ENCODE data around the gene TSPAN5. TPM values are rescaled to one million over a fixed set of nuclear protein-coding genes. Genes with fewer than 3 reads are reported as not detected.
A peak's percentile ranks its signal among the peaks of the same experiment; 100 is the strongest.

TSPAN5 gene
- polyA plus RNA-seq, 2 donors: 8.8 to 9.8 TPM

- Histone ChIP-seq H3K36me3 (ENCODE audit: control insufficient read depth in 2 of 2, insufficient read depth in 2 of 2, low read length in 1 of 2) (no peaks in the 10 kb centered on the region), H3K27ac (ENCODE audit: low read depth in 2 of 2, low read length in 1 of 2) (no peak overlapping the region), H3K4me1 (ENCODE audit: control insufficient read depth in 2 of 2, insufficient read depth in 2 of 2, low read length in 1 of 2) (peaks cover 0 to 4% of the 10 kb centered on the region in 2 donors), H3K4me3 (ENCODE audit: low read depth in 1 of 2, low read length in 2 of 2) (no peak overlapping the region), H3K9me3 (ENCODE audit: control insufficient read depth in 2 of 2, insufficient read depth in 1 of 2, low read depth in 1 of 2, low read length in 1 of 2) (no peaks in the 10 kb centered on the region), H3K27me3 (ENCODE audit: control insufficient read depth in 1 of 2, insufficient read depth in 2 of 2, low read length in 2 of 2) (no peaks in the 10 kb centered on the region)
- 89 to 92% methylated on average over 3 of the region's 3 CpGs for WGBS, 2 donors
Observed at GRCh38 chr4:98615991-98616390, 42.4 kb downstream of the TSPAN5 start.

GRCh38 chr4:98614662-98615061 lies 43.7 kb downstream of the TSPAN5 start:
- Histone ChIP-seq H3K27me3 (ENCODE audit: control insufficient read depth in 1 of 2, insufficient read depth in 2 of 2, low read length in 2 of 2) (no peaks in the 10 kb centered on the region), H3K36me3 (ENCODE audit: control insufficient read depth in 2 of 2, insufficient read depth in 2 of 2, low read length in 1 of 2) (no peaks in the 10 kb centered on the region), H3K9me3 (ENCODE audit: control insufficient read depth in 2 of 2, insufficient read depth in 1 of 2, low read depth in 1 of 2, low read length in 1 of 2) (no peaks in the 10 kb centered on the region), H3K27ac (ENCODE audit: low read depth in 2 of 2, low read length in 1 of 2) (no peak overlapping the region), H3K4me1 (ENCODE audit: control insufficient read depth in 2 of 2, insufficient read depth in 2 of 2, low read length in 1 of 2) (peaks cover 0 to 4% of the 10 kb centered on the region in 2 donors), H3K4me3 (ENCODE audit: low read depth in 1 of 2, low read length in 2 of 2) (no peak overlapping the region)
- 72 to 91% methylated on average over 4 of the region's 4 CpGs for WGBS, 2 donors

- no peaks in the 10 kb centered on the region for H3K9me3 ChIP-seq (ENCODE audit: control insufficient read depth in 2 of 2, insufficient read depth in 1 of 2, low read depth in 1 of 2, low read length in 1 of 2)
- 88 to 93% methylated on average over 3 of the region's 3 CpGs for WGBS, 2 donors
- no peaks in the 10 kb centered on the region for H3K36me3 ChIP-seq (ENCODE audit: control insufficient read depth in 2 of 2, insufficient read depth in 2 of 2, low read length in 1 of 2)
- no peak overlapping the region for H3K27ac ChIP-seq (ENCODE audit: low read depth in 2 of 2, low read length in 1 of 2)
- no peak overlapping the region for H3K4me3 ChIP-seq (ENCODE audit: low read depth in 1 of 2, low read length in 2 of 2)
- H3K27me3 ChIP-seq (ENCODE audit: control insufficient read depth in 1 of 2, insufficient read depth in 2 of 2, low read length in 2 of 2): no peaks in the 10 kb centered on the region
- peaks cover 0 to 4% of the 10 kb centered on the region in 2 donors for H3K4me1 ChIP-seq (ENCODE audit: control insufficient read depth in 2 of 2, insufficient read depth in 2 of 2, low read length in 1 of 2)
Observed at GRCh38 chr4:98614094-98614493, 44.3 kb downstream of the TSPAN5 start.

- Histone ChIP-seq H3K4me1 (ENCODE audit: control insufficient read depth in 2 of 2, insufficient read depth in 2 of 2, low read length in 1 of 2) (peaks cover 0 to 4% of the 10 kb centered on the region in 2 donors), H3K9me3 (ENCODE audit: control insufficient read depth in 2 of 2, insufficient read depth in 1 of 2, low read depth in 1 of 2, low read length in 1 of 2) (no peaks in the 10 kb centered on the region), H3K36me3 (ENCODE audit: control insufficient read depth in 2 of 2, insufficient read depth in 2 of 2, low read length in 1 of 2) (no peaks in the 10 kb centered on the region), H3K4me3 (ENCODE audit: low read depth in 1 of 2, low read length in 2 of 2) (no peak overlapping the region), H3K27me3 (ENCODE audit: control insufficient read depth in 1 of 2, insufficient read depth in 2 of 2, low read length in 2 of 2) (no peaks in the 10 kb centered on the region), H3K27ac (ENCODE audit: low read depth in 2 of 2, low read length in 1 of 2) (no peak overlapping the region)
- 79 to 85% methylated on average over 4 of the region's 4 CpGs for WGBS, 2 donors
Observed at GRCh38 chr4:98613453-98614075, 44.8 kb downstream of the TSPAN5 start.

- H3K27ac ChIP-seq (ENCODE audit: low read depth in 2 of 2, low read length in 1 of 2): no peak overlapping the region
- 68 to 72% methylated on average over 11 of the region's 11 CpGs for whole genome bisulfite sequencing, 2 donors
- H3K36me3 ChIP-seq (ENCODE audit: control insufficient read depth in 2 of 2, insufficient read depth in 2 of 2, low read length in 1 of 2): no peaks in the 10 kb centered on the region
- no peak overlapping the region for H3K4me3 ChIP-seq (ENCODE audit: low read depth in 1 of 2, low read length in 2 of 2)
- peaks cover 0 to 4% of the 10 kb centered on the region in 2 donors for H3K4me1 ChIP-seq (ENCODE audit: control insufficient read depth in 2 of 2, insufficient read depth in 2 of 2, low read length in 1 of 2)
- no peaks in the 10 kb centered on the region for H3K9me3 ChIP-seq (ENCODE audit: control insufficient read depth in 2 of 2, insufficient read depth in 1 of 2, low read depth in 1 of 2, low read length in 1 of 2)
- H3K27me3 ChIP-seq (ENCODE audit: control insufficient read depth in 1 of 2, insufficient read depth in 2 of 2, low read length in 2 of 2): no peaks in the 10 kb centered on the region
Observed at GRCh38 chr4:98612318-98613250, 45.8 kb downstream of the TSPAN5 start.

GRCh38 chr4:98611677-98612317 lies 46.6 kb downstream of the TSPAN5 start:
- Histone ChIP-seq H3K36me3 (ENCODE audit: control insufficient read depth in 2 of 2, insufficient read depth in 2 of 2, low read length in 1 of 2) (no peaks in the 10 kb centered on the region), H3K27ac (ENCODE audit: low read depth in 2 of 2, low read length in 1 of 2) (no peak overlapping the region), H3K9me3 (ENCODE audit: control insufficient read depth in 2 of 2, insufficient read depth in 1 of 2, low read depth in 1 of 2, low read length in 1 of 2) (no peaks in the 10 kb centered on the region), H3K4me3 (ENCODE audit: low read depth in 1 of 2, low read length in 2 of 2) (no peak overlapping the region), H3K27me3 (ENCODE audit: control insufficient read depth in 1 of 2, insufficient read depth in 2 of 2, low read length in 2 of 2) (no peaks in the 10 kb centered on the region), H3K4me1 (ENCODE audit: control insufficient read depth in 2 of 2, insufficient read depth in 2 of 2, low read length in 1 of 2) (peaks cover 0 to 4% of the 10 kb centered on the region in 2 donors)
- WGBS, 2 donors: 91 to 92% methylated on average over 6 of the region's 6 CpGs

- WGBS, 2 donors: 65 to 84% methylated on average over 6 of the region's 6 CpGs
- Histone ChIP-seq H3K27ac (ENCODE audit: low read depth in 2 of 2, low read length in 1 of 2) (peak overlapping the region in 1 of 2 donors; percentile 14), H3K9me3 (ENCODE audit: control insufficient read depth in 2 of 2, insufficient read depth in 1 of 2, low read depth in 1 of 2, low read length in 1 of 2) (no peaks in the 10 kb centered on the region), H3K4me3 (ENCODE audit: low read depth in 1 of 2, low read length in 2 of 2) (no peak overlapping the region), H3K4me1 (ENCODE audit: control insufficient read depth in 2 of 2, insufficient read depth in 2 of 2, low read length in 1 of 2) (peaks cover 0 to 4% of the 10 kb centered on the region in 2 donors), H3K36me3 (ENCODE audit: control insufficient read depth in 2 of 2, insufficient read depth in 2 of 2, low read length in 1 of 2) (no peaks in the 10 kb centered on the region), H3K27me3 (ENCODE audit: control insufficient read depth in 1 of 2, insufficient read depth in 2 of 2, low read length in 2 of 2) (no peaks in the 10 kb centered on the region)
Observed at GRCh38 chr4:98610926-98611676, 47.3 kb downstream of the TSPAN5 start.

- Histone ChIP-seq H3K4me1 (ENCODE audit: control insufficient read depth in 2 of 2, insufficient read depth in 2 of 2, low read length in 1 of 2) (peaks cover 0 to 4% of the 10 kb centered on the region in 2 donors), H3K27ac (ENCODE audit: low read depth in 2 of 2, low read length in 1 of 2) (no peak overlapping the region), H3K27me3 (ENCODE audit: control insufficient read depth in 1 of 2, insufficient read depth in 2 of 2, low read length in 2 of 2) (no peaks in the 10 kb centered on the region), H3K9me3 (ENCODE audit: control insufficient read depth in 2 of 2, insufficient read depth in 1 of 2, low read depth in 1 of 2, low read length in 1 of 2) (no peaks in the 10 kb centered on the region), H3K4me3 (ENCODE audit: low read depth in 1 of 2, low read length in 2 of 2) (no peak overlapping the region), H3K36me3 (ENCODE audit: control insufficient read depth in 2 of 2, insufficient read depth in 2 of 2, low read length in 1 of 2) (no peaks in the 10 kb centered on the region)
- WGBS, 2 donors: 73 to 95% methylated on average over 6 of the region's 6 CpGs
Observed at GRCh38 chr4:98610431-98610830, 48.0 kb downstream of the TSPAN5 start.

- 75 to 84% methylated on average over 5 of the region's 5 CpGs for WGBS, 2 donors
- Histone ChIP-seq H3K9me3 (ENCODE audit: control insufficient read depth in 2 of 2, insufficient read depth in 1 of 2, low read depth in 1 of 2, low read length in 1 of 2) (no peaks in the 10 kb centered on the region), H3K36me3 (ENCODE audit: control insufficient read depth in 2 of 2, insufficient read depth in 2 of 2, low read length in 1 of 2) (no peaks in the 10 kb centered on the region), H3K4me3 (ENCODE audit: low read depth in 1 of 2, low read length in 2 of 2) (no peak overlapping the region), H3K27me3 (ENCODE audit: control insufficient read depth in 1 of 2, insufficient read depth in 2 of 2, low read length in 2 of 2) (no peaks in the 10 kb centered on the region), H3K27ac (ENCODE audit: low read depth in 2 of 2, low read length in 1 of 2) (no peak overlapping the region), H3K4me1 (ENCODE audit: control insufficient read depth in 2 of 2, insufficient read depth in 2 of 2, low read length in 1 of 2) (peaks cover 0 to 4% of the 10 kb centered on the region in 2 donors)
Observed at GRCh38 chr4:98609934-98610333, 48.5 kb downstream of the TSPAN5 start.
